ENCODE results near the gene RNF40.

The RNF40 gene

GRCh38 chr16:30782486-30783279, 20.6 kb downstream of the RNF40 start:
- no CpG with 5 or more reads among the region's 63 CpGs for WGBS (ENCODE audit: insufficient coverage, insufficient read length)
- Histone ChIP-seq H3K27ac (ENCODE audit: low read length) (no peak overlapping the region), H3K27me3 (ENCODE audit: control insufficient read depth, insufficient read depth, low read length) (no peaks in the 10 kb centered on the region), H3K4me1 (ENCODE audit: control insufficient read depth, insufficient read depth, low read length) (no peaks in the 10 kb centered on the region; the same call in 1 of the 2 replicates), H3K36me3 (ENCODE audit: control insufficient read depth, insufficient read depth, low read length) (peaks cover 18% of the 10 kb centered on the region), H3K9me3 (ENCODE audit: control insufficient read depth, insufficient read depth, low read length) (no peaks in the 10 kb centered on the region), H3K4me3 (ENCODE audit: low read length) (no peak overlapping the region)
- no peak for DNase-seq (ENCODE audit: low read depth, low spot score)

- WGBS (ENCODE audit: insufficient coverage, insufficient read length) = no CpG with 5 or more reads among the region's 57 CpGs
- peaks cover 18% of the 10 kb centered on the region for H3K36me3 ChIP-seq (ENCODE audit: control insufficient read depth, insufficient read depth, low read length)
- H3K4me3 ChIP-seq (ENCODE audit: low read length) = no peak overlapping the region
Measured at GRCh38 chr16:30783280-30784109, 21.4 kb downstream of the RNF40 start.

GRCh38 chr16:30784215-30784614, 22.1 kb downstream of the RNF40 start:
- peaks cover 18% of the 10 kb centered on the region for H3K36me3 ChIP-seq (ENCODE audit: control insufficient read depth, insufficient read depth, low read length)
- no peak for DNase-seq (ENCODE audit: low read depth, low spot score)
- no peak overlapping the region for H3K27ac ChIP-seq (ENCODE audit: low read length)
- H3K4me1 ChIP-seq (ENCODE audit: control insufficient read depth, insufficient read depth, low read length) = no peaks in the 10 kb centered on the region; the same call in 1 of the 2 replicates
- H3K9me3 ChIP-seq (ENCODE audit: control insufficient read depth, insufficient read depth, low read length) = no peaks in the 10 kb centered on the region
- H3K4me3 ChIP-seq (ENCODE audit: low read length) = no peak overlapping the region
- no peaks in the 10 kb centered on the region for H3K27me3 ChIP-seq (ENCODE audit: control insufficient read depth, insufficient read depth, low read length)
- WGBS (ENCODE audit: insufficient coverage, insufficient read length) = no CpG with 5 or more reads among the region's 18 CpGs

More at GRCh38 chr16:30783280-30784109, 21.4 kb downstream of the RNF40 start:
- Histone ChIP-seq H3K9me3 (ENCODE audit: control insufficient read depth, insufficient read depth, low read length) (no peaks in the 10 kb centered on the region), H3K27me3 (ENCODE audit: control insufficient read depth, insufficient read depth, low read length) (no peaks in the 10 kb centered on the region), H3K4me1 (ENCODE audit: control insufficient read depth, insufficient read depth, low read length) (no peaks in the 10 kb centered on the region; the same call in 1 of the 2 replicates), H3K27ac (ENCODE audit: low read length) (no peak overlapping the region)
- DNase-seq (ENCODE audit: low read depth, low spot score) = no peak

GRCh38 chr16:30785126-30786106, 23.3 kb downstream of the RNF40 start:
- Histone ChIP-seq H3K36me3 (ENCODE audit: control insufficient read depth, insufficient read depth, low read length) (peaks cover 18% of the 10 kb centered on the region), H3K9me3 (ENCODE audit: control insufficient read depth, insufficient read depth, low read length) (no peaks in the 10 kb centered on the region), H3K27me3 (ENCODE audit: control insufficient read depth, insufficient read depth, low read length) (no peaks in the 10 kb centered on the region), H3K4me1 (ENCODE audit: control insufficient read depth, insufficient read depth, low read length) (no peaks in the 10 kb centered on the region; the same call in 1 of the 2 replicates), H3K27ac (ENCODE audit: low read length) (no peak overlapping the region), H3K4me3 (ENCODE audit: low read length) (no peak overlapping the region; the same call in 1 of the 2 replicates)
- WGBS (ENCODE audit: insufficient coverage, insufficient read length) = no CpG with 5 or more reads among the region's 7 CpGs
- DNase-seq (ENCODE audit: low read depth, low spot score) = no peak

GRCh38 chr16:30786115-30786935, 24.2 kb downstream of the RNF40 start:
- no peaks in the 10 kb centered on the region for H3K9me3 ChIP-seq (ENCODE audit: control insufficient read depth, insufficient read depth, low read length)
- peak overlapping the region; percentile 91 for H3K4me3 ChIP-seq (ENCODE audit: low read length)
- no peak overlapping the region for H3K27ac ChIP-seq (ENCODE audit: low read length)
- H3K27me3 ChIP-seq (ENCODE audit: control insufficient read depth, insufficient read depth, low read length) = no peaks in the 10 kb centered on the region
- DNase-seq (ENCODE audit: low read depth, low spot score) = no peak
- H3K4me1 ChIP-seq (ENCODE audit: control insufficient read depth, insufficient read depth, low read length) = no peaks in the 10 kb centered on the region; the same call in 1 of the 2 replicates
- no CpG with 5 or more reads among the region's 57 CpGs for WGBS (ENCODE audit: insufficient coverage, insufficient read length)
- H3K36me3 ChIP-seq (ENCODE audit: control insufficient read depth, insufficient read depth, low read length) = peaks cover 18% of the 10 kb centered on the region

GRCh38 chr16:30786936-30787612, 25.0 kb downstream of the RNF40 start, which contains the start of gene ZNF629:
Gene ZNF629 (minus strand): TSS chr16:30787205. CDS start chr16:30784482, 2,723 bp downstream.
- Histone ChIP-seq H3K9me3 (ENCODE audit: control insufficient read depth, insufficient read depth, low read length) (no peaks in the 10 kb centered on the region), H3K4me1 (ENCODE audit: control insufficient read depth, insufficient read depth, low read length) (no peaks in the 10 kb centered on the region; the same call in 1 of the 2 replicates), H3K27me3 (ENCODE audit: control insufficient read depth, insufficient read depth, low read length) (no peaks in the 10 kb centered on the region), H3K4me3 (ENCODE audit: low read length) (peak within 1 kb of the TSS; percentile 91), H3K36me3 (ENCODE audit: control insufficient read depth, insufficient read depth, low read length) (peaks cover 18% of the 10 kb centered on the region), H3K27ac (ENCODE audit: low read length) (no peak within 1 kb of the TSS)
- WGBS (ENCODE audit: insufficient coverage, insufficient read length) = no CpG with 5 or more reads among the region's 37 CpGs
- DNase-seq (ENCODE audit: low read depth, low spot score) = no peak

- H3K4me3 ChIP-seq (ENCODE audit: low read length) = peak overlapping the region; percentile 91; the same call in 1 of the 2 replicates
- no peaks in the 10 kb centered on the region for H3K9me3 ChIP-seq (ENCODE audit: control insufficient read depth, insufficient read depth, low read length)
- DNase-seq (ENCODE audit: low read depth, low spot score) = no peak
- peaks cover 13% of the 10 kb centered on the region for H3K36me3 ChIP-seq (ENCODE audit: control insufficient read depth, insufficient read depth, low read length)
- no peak overlapping the region for H3K27ac ChIP-seq (ENCODE audit: low read length)
- no CpG with 5 or more reads among the region's 11 CpGs for WGBS (ENCODE audit: insufficient coverage, insufficient read length)
- H3K4me1 ChIP-seq (ENCODE audit: control insufficient read depth, insufficient read depth, low read length) = no peaks in the 10 kb centered on the region; the same call in 1 of the 2 replicates
- H3K27me3 ChIP-seq (ENCODE audit: control insufficient read depth, insufficient read depth, low read length) = no peaks in the 10 kb centered on the region
Measured at GRCh38 chr16:30787613-30788378, 25.7 kb downstream of the RNF40 start.

GRCh38 chr16:30793508-30794069, 31.5 kb downstream of the RNF40 start:
- no CpG with 5 or more reads among the region's 7 CpGs for WGBS (ENCODE audit: insufficient coverage, insufficient read length)

More at GRCh38 chr16:30793508-30794069, 31.5 kb downstream of the RNF40 start:
- H3K27ac ChIP-seq (ENCODE audit: low read length) = no peak overlapping the region
- H3K27me3 ChIP-seq (ENCODE audit: control insufficient read depth, insufficient read depth, low read length) = no peaks in the 10 kb centered on the region
- H3K36me3 ChIP-seq (ENCODE audit: control insufficient read depth, insufficient read depth, low read length) = no peaks in the 10 kb centered on the region
- DNase-seq (ENCODE audit: low read depth, low spot score) = no peak
- no peak overlapping the region for H3K4me3 ChIP-seq (ENCODE audit: low read length)
- H3K4me1 ChIP-seq (ENCODE audit: control insufficient read depth, insufficient read depth, low read length) = no peaks in the 10 kb centered on the region
- no peaks in the 10 kb centered on the region for H3K9me3 ChIP-seq (ENCODE audit: control insufficient read depth, insufficient read depth, low read length)
